ENCODE data around the gene BCL7A.
"Not testable (repeated sequence)": the region's sequence is repeated elsewhere in the genome, so short reads cannot be mapped to it uniquely, and the experiment has no call there.

BCL7A gene

GRCh38 chr12:122097927-122098756 lies 76.5 kb downstream of the BCL7A start:
- FAIRE-seq = no peak

GRCh38 chr12:122099280-122099749 lies 77.6 kb downstream of the BCL7A start:
- FAIRE-seq = no peak

GRCh38 chr12:122099856-122100255 lies 78.2 kb downstream of the BCL7A start:
- FAIRE-seq = no peak

GRCh38 chr12:122100568-122100967 lies 78.9 kb downstream of the BCL7A start:
- FAIRE-seq = no peak

GRCh38 chr12:122102331-122102730 lies 80.6 kb downstream of the BCL7A start:
- no peak for FAIRE-seq

GRCh38 chr12:122104844-122105243 lies 83.2 kb downstream of the BCL7A start:
- FAIRE-seq = no peak

GRCh38 chr12:122105496-122105895 lies 83.8 kb downstream of the BCL7A start:
- not testable (repeated sequence) for FAIRE-seq

- FAIRE-seq = no peak
Observed at GRCh38 chr12:122106843-122107242, 85.2 kb downstream of the BCL7A start.

- FAIRE-seq = no peak
Observed at GRCh38 chr12:122107261-122107660, 85.6 kb downstream of the BCL7A start.

GRCh38 chr12:122111089-122111641 lies 89.5 kb downstream of the BCL7A start:
- FAIRE-seq = no peak

Data from G401.6 (cell line).